ENCODE measurements around the gene PRKRIP1.

PRKRIP1 gene

DNA sequence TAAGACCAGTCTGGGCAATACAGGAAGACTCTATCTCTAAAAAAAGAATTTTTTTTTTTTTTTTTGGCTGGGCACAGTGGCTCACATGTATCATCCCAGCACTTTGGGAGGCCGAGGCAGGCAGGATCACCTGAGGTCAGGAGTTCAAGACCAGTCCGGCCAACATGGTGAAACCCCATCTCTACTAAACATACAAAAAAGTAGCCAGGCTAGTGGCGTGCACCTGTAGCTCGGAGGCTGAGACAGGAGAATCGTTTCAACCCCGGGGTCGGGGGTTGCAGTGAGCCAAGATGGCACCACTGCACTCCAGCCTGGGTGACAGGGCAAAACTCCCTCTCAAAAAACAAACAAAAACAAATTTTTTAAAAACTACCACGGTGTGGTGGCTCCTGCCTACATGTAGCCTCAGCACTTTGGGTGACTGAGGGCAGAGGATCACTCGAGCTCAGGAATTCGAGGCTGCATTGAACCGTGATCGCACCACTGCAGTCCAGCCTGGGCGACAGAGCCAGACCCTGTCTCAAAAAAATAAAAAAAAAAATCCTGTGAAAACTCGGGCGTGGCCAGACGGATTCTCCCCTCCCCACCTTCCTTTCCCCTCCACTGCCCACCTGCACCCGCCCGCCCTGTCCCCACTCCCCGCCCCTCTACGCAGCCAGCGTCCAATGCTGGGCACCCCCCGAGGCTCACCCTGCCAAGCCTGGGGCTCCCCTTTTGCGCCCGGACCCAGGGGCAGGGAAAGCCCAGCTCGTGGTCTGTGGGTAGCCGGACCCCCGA is 36.5 kb downstream of the PRKRIP1 start:
- Histone ChIP-seq H3K9me3 (ENCODE audit: control insufficient read depth, insufficient read depth, low read length) (no peaks in the 10 kb centered on the region), H3K4me1 (ENCODE audit: control insufficient read depth, low read length) (peaks cover 84% of the 10 kb centered on the region), H3K27ac (ENCODE audit: low read depth, low read length) (peak overlapping the region; percentile 94)

DNA sequence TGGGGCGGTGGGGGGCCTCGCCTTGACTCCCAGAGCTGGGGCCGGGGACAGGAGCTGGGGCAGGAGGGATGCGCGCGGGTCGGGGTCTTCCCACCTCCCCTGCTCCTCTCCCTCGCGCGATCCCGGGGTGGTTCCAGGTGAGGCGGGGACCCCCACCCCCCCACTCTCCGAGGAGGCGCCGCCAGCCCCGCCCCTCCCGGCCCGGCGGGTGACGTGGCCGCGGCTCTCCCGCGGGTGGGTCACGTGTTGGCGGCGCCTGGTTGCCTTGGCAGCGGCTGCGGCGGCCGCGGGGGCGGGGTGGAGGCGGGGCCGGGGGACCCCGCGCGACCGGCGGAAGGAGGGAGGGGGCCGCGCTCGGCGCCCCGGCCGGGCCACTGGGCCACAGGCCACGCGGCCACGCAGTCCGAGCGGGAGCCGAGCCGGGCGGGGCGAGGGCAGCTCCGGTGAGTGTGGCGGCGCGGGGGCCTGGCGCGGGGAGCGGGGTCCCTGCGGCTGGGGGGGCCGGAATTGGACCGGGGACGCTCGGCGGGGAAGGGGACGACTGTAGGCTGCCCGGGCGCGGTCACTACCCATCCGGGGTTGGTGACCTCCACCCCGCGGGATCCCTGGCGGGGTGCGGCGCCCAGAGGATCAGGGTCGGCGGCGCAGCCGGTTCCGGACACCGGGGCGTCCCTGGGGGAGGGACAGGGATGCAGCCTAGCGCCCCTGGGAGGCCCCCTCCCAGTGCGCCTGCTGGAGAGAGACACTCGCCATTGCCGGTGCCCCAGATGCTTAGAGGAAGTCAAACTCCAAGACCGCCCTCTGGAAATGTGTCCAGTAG is 37.3 kb downstream of the PRKRIP1 start, which contains the start of gene ORAI2:
Gene ORAI2, plus strand, starts transcription at position 357 of the 820 bp plus-strand sequence. CDS start 5,382 bp downstream, outside the sequence.
- peak within 1 kb of the TSS; percentile 93 for H3K4me2 ChIP-seq (ENCODE audit: low read length)
- peak within 1 kb of the TSS; percentile 94 for H3K27ac ChIP-seq (ENCODE audit: low read depth, low read length)
- peaks cover 48% of the 10 kb centered on the region for H3K79me2 ChIP-seq (ENCODE audit: control insufficient read depth, low read length)
- H3K36me3 ChIP-seq (ENCODE audit: control insufficient read depth, low read length), result peaks cover 48% of the 10 kb centered on the region
- no peaks in the 10 kb centered on the region for H3K27me3 ChIP-seq (ENCODE audit: control insufficient read depth, low read length)
- no peaks in the 10 kb centered on the region for H3K9me2 ChIP-seq (replicated peaks; ENCODE audit: control insufficient read depth, low read length)
- no peak for TF ChIP-seq EZH2phosphoT487 (IDR thresholded peaks at IDR 0.05; ENCODE audit: borderline replicate concordance, low read length)
- TF ChIP-seq, protein P1, sequence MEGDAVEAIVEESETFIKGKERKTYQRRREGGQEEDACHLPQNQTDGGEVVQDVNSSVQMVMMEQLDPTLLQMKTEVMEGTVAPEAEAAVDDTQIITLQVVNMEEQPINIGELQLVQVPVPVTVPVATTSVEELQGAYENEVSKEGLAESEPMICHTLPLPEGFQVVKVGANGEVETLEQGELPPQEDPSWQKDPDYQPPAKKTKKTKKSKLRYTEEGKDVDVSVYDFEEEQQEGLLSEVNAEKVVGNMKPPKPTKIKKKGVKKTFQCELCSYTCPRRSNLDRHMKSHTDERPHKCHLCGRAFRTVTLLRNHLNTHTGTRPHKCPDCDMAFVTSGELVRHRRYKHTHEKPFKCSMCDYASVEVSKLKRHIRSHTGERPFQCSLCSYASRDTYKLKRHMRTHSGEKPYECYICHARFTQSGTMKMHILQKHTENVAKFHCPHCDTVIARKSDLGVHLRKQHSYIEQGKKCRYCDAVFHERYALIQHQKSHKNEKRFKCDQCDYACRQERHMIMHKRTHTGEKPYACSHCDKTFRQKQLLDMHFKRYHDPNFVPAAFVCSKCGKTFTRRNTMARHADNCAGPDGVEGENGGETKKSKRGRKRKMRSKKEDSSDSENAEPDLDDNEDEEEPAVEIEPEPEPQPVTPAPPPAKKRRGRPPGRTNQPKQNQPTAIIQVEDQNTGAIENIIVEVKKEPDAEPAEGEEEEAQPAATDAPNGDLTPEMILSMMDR (IDR thresholded peaks at IDR 0.05; ENCODE audit: low read depth, low read length, poor library complexity, severe bottlenecking), result peak; percentile 30
- H3K4me1 ChIP-seq (ENCODE audit: control insufficient read depth, low read length), result peaks cover 82% of the 10 kb centered on the region
- no peaks in the 10 kb centered on the region; the same call in 1 of the 2 replicates for H4K20me1 ChIP-seq (ENCODE audit: control insufficient read depth, insufficient read depth, low read depth, low read length)
- peaks cover 24% of the 10 kb centered on the region for H3F3A ChIP-seq (ENCODE audit: control insufficient read depth, insufficient read depth)
- H3K4me3 ChIP-seq (ENCODE audit: low read length), result peak within 1 kb of the TSS; percentile 78
- H3K9me3 ChIP-seq (ENCODE audit: control insufficient read depth, insufficient read depth, low read length), result no peaks in the 10 kb centered on the region

More for the DNA sequence above, 36.5 kb downstream of the PRKRIP1 start:
- Histone ChIP-seq H3K9me2 (replicated peaks; ENCODE audit: control insufficient read depth, low read length) (no peaks in the 10 kb centered on the region), H3K4me3 (ENCODE audit: low read length) (peak overlapping the region; percentile 78), H3K27me3 (ENCODE audit: control insufficient read depth, low read length) (no peaks in the 10 kb centered on the region), H3K36me3 (ENCODE audit: control insufficient read depth, low read length) (peaks cover 49% of the 10 kb centered on the region), H3K4me2 (ENCODE audit: low read length) (peak overlapping the region; percentile 79), H4K20me1 (ENCODE audit: control insufficient read depth, insufficient read depth, low read depth, low read length) (no peaks in the 10 kb centered on the region; the same call in 1 of the 2 replicates), H3K79me2 (ENCODE audit: control insufficient read depth, low read length) (peaks cover 46% of the 10 kb centered on the region), H3F3A (ENCODE audit: control insufficient read depth, insufficient read depth) (peaks cover 24% of the 10 kb centered on the region)
- no peak for TF ChIP-seq EZH2phosphoT487 (IDR thresholded peaks at IDR 0.05; ENCODE audit: borderline replicate concordance, low read length)
- TF ChIP-seq, protein P1 (IDR thresholded peaks at IDR 0.05; ENCODE audit: low read depth, low read length, poor library complexity, severe bottlenecking), result no peak

DNA sequence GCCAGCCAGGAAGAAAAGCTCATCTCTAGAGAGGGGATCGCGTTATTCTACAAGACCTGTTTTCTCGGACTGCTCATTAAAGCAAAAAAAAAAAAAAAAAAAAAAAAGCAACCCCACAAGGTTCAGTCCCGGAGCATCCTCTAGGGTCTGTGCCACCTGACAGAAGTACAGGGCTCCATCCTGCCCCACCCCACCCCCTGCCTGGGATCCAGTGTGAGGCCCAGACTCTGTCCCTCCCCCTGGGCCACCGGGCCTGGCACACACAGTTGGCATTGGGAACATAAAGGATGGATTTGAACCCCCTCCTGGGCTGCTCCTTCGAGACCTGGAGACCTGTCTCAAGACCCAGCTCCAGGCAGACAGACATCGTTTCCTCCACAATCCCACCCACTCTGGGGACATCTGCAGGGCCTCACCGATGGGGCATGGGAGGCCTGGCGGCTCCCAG is 37.9 kb downstream of the PRKRIP1 start:
- Histone ChIP-seq H3K9me3 (ENCODE audit: control insufficient read depth, insufficient read depth, low read length) (no peaks in the 10 kb centered on the region), H3K4me2 (ENCODE audit: low read length) (peak overlapping the region; percentile 93), H3F3A (ENCODE audit: control insufficient read depth, insufficient read depth) (peaks cover 24% of the 10 kb centered on the region), H3K4me1 (ENCODE audit: control insufficient read depth, low read length) (peaks cover 83% of the 10 kb centered on the region), H3K36me3 (ENCODE audit: control insufficient read depth, low read length) (peaks cover 53% of the 10 kb centered on the region), H3K27me3 (ENCODE audit: control insufficient read depth, low read length) (no peaks in the 10 kb centered on the region), H3K79me2 (ENCODE audit: control insufficient read depth, low read length) (peaks cover 54% of the 10 kb centered on the region), H3K9me2 (replicated peaks; ENCODE audit: control insufficient read depth, low read length) (no peaks in the 10 kb centered on the region), H3K27ac (ENCODE audit: low read depth, low read length) (peak overlapping the region; percentile 76), H4K20me1 (ENCODE audit: control insufficient read depth, insufficient read depth, low read depth, low read length) (no peaks in the 10 kb centered on the region; the same call in 1 of the 2 replicates), H3K4me3 (ENCODE audit: low read length) (peak overlapping the region; percentile 78)
- TF ChIP-seq EZH2phosphoT487 (IDR thresholded peaks at IDR 0.05; ENCODE audit: borderline replicate concordance, low read length), result no peak
- TF ChIP-seq, protein P1 (IDR thresholded peaks at IDR 0.05; ENCODE audit: low read depth, low read length, poor library complexity, severe bottlenecking), result no peak
